GM19025 (cell line): ENCODE measurements around the gene ARSB.
"Not testable (repeated sequence)": the region's sequence is repeated elsewhere in the genome, so short reads cannot be mapped to it uniquely, and the experiment has no call there.

ENCODE experiments used
- ATAC-seq: cut with Tn5 transposase; IDR thresholded peaks from one replicate; pipeline ENCODE4 v1.9.1; 2021; ENCODE audit warnings: mild to moderate bottlenecking, low read depth, moderate library complexity; ENCODE audit not compliant: unreplicated experiment

Gene ARSB

DNA sequence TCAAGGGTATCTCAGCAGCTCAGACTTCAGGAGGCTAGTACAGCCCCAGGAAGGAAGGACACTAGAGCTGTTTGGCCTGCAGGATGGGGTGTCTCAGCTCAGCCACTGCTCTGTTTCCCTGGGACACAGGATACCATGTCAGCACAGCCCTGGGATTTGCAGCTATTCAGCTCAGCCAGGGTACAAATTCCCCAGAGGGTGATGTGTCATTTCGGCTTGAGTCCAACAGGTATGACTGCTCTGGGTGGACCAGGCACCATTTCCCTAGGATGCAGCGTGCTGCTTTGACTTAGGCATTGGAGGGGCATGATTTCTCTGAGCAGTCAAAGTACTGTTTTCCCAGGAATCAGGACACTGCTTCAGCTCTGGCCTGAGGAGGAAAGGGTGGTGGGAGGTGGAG, 130.1 kb downstream of the ARSB start:
- ATAC-seq, result no peak

- ATAC-seq, result not testable (repeated sequence)
These were observed 133.2 kb downstream of the ARSB start for GRCh38 chr5:78851891-78852290.

DNA sequence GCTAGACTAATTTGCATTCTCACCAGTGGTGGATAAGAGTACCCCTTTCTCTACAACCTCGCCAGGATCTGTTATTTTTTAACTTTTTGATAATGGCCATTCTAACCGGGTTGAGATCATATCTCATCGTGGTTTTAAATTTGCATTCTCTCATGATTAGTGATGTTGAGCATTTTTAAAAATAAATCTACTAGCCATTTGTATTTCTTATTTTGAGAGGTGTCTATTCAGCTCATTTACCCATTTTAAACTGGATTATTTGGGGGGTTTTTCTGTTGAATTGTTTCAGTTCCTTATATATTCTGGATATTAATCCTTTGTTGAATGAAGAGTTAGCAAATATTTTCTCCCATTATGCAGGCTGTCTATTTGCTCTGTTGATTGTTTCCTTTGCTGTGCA, 139.6 kb downstream of the ARSB start:
- no peak for ATAC-seq

DNA sequence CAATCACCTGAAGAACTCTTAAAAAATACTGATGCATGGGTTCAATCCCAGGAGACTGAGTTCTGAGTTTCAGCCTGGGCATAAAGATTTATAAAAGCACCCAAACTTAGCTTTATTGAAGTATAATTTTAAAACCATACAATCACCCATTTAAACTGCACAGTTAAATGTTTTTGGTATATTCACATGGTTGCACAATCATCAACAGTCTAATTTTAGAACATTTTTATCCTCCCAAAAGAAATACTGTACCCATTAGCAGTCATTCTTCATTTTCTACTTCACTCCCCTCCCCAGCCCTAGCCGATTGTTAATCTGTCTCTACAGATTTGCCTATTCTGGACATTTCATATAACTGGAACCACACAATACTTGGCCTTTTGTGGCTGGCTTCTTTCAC, 141.7 kb downstream of the ARSB start:
- no peak for ATAC-seq

DNA sequence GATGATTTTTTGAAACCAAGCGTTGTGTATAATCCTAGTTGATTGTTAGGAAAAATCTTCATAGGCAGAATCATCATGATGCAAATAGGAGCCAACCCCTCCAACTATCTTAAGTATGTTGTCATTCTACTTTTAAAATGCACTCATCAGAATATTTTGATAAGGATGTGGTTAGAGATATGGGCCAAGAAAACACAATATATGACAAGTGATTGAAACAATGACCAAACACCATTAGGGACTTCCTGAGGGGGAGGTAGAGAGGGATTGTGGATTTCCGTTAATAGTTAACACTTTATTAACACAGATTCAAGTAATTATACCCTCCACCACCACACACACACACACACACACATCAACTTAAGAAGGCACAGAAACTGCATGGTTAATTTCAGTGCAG, 143.3 kb downstream of the ARSB start:
- ATAC-seq, result no peak

DNA sequence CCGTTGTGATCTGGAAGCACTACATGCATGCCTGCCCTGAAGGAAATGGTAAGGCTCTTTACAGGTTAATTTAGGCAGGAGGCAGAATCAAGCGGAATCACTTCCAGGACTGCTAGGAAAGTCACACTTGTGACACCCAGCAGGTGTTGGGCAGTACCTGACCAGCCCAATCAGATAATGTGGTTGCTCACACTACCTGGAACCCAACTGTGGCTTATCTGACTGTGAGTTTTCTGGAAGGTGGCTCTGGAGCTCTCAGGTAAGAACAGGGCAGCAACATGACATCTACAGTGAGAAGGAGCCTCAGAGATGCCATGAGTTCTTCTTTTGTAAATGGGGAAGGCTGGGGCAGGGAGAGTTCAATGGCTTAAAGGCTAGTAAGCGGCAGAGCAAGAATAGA, 146.4 kb downstream of the ARSB start:
- ATAC-seq, result no peak

DNA sequence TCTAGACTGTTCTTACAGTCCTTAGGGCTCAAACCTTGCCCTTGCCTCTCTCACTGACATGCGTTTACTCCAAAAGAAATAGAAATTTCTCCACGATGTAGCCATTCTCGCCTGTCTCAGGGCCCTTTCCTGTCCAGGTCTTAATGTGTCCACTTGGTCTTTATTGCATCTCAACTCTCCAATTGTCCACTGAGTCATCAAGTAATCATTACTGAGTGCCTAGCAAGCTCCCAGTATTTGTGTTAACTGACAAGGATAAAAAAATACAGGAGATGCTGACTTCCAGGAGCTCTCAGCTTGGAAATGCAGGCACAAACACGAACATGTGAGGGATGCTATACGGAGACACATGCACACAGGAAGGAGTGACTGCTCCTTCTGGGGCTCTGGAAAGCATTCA, 147.3 kb downstream of the ARSB start:
- ATAC-seq, result no peak

- no peak for ATAC-seq
These were observed 149.9 kb downstream of the ARSB start for GRCh38 chr5:78835176-78835575.

DNA sequence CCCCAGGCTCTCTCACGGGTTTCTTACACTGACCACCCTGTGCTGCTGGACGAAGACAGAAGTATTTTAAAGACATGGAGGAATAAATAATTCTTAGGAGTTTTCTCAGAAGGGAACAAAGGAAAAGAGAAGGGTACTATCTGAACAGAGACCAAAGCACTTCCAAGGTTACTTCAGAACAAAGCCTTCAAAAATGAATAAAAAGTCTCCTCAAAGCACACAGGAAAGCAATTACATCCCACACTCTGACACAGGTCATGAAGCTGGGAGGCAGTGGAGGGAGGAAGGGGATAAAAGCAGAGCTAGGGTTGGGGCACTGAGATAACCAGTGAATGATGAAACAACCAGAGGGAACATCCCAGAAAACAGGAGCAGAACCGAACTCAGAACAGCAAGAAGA, 151.8 kb downstream of the ARSB start:
- no peak for ATAC-seq

- no peak for ATAC-seq
These were observed 154.5 kb downstream of the ARSB start for GRCh38 chr5:78830528-78831046.

DNA sequence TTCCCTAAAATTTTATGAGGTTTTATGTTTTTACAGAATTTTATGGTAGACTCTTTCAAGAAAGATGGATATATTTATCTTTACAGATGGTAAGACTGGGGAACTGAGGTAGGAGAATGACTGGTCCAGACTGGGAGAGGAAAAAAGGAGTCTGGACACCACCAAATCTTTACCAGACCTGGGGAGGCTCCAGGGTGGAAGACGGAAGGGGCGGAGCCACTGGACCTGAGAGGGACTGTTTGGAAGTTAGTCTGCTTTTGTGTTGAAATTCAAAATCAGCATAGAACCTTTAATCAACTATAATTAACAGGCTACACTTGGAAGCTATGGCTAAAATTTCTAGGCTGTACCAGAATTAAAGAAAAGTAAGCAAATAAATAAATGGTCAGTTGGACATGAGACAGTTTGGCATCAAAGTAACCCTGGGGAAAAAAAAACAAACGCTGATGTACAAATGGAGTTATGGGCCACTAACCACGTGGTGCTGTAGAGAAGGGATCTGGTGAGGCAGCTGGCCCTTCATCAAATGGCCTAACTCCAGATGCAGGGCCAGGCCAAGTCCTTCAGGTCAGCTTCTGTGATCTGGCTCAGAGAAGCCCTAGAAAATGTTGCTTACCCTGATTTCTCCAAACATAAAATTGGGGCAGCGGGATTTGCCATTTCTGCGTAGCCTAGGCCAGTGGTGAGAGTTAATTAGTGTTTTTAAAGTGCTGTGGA, 155.1 kb downstream of the ARSB start:
- ATAC-seq, result no peak

GRCh38 chr5:78827725-78828124, 157.4 kb downstream of the ARSB start:
- no peak for ATAC-seq

DNA sequence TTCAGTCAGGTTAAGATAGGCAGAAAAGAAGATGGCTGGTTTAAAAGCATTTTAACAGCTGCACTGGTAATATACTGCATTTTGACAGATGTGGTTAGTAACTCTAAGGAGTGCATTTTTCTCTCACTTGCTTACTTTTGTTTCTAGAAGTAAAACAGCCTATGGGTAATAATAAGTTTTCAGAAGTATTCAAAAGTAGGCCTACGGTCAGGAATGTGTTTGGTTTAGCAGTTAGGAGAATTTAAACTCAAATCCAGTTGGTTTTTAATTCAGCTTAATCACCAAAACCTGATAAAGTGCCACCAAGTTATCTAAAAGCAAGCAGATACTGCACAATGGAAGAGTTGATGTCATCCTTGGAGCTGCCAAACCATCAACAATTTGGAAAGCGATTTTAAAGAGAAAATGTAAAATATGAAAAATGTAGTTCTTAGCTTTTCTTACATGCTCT, 160.3 kb downstream of the ARSB start:
- no peak for ATAC-seq

DNA sequence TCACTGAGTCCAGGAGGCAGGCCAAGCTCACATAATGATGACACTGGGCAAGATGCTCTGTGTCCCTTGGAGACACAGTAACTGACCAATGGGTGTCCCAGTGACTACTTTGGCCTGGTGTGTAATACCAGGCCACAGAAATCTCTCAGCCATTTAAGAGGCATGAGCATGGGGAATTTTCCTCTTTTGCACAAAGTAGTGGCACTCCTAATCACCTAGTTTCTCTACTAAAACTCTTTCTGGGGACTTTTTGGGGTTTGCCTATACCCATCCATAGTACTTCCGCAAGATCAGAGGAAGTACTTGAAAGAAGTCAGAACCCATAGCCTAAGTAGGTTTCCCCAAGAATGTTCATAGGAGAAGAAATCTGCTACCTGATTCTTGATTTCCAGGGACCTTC, 161.9 kb downstream of the ARSB start:
- no peak for ATAC-seq

DNA sequence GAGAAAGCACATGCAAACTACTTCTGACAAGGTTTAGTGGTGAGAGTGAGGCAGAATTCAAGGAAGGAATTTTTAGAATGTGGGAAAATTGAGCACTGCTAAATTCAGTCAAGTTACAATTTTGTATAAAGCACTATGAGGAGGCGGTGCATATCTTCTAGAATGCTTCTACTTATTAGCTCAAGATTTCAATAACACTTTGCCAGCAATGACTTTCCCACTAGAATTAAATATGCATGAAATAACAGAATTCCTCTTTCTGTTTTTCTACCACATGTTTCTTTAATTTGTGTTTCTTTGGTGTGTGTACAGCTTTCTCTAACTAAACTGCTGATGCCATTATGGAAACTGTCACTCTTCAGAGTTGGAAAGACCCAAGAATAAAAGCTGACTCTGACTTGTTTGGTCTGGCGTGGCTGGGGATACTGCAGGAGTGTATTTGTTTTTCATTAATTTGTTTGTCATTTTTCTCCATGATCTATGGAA, 163.5 kb downstream of the ARSB start:
- no peak for ATAC-seq

GRCh38 chr5:78819707-78820106, 165.4 kb downstream of the ARSB start:
- no peak for ATAC-seq

DNA sequence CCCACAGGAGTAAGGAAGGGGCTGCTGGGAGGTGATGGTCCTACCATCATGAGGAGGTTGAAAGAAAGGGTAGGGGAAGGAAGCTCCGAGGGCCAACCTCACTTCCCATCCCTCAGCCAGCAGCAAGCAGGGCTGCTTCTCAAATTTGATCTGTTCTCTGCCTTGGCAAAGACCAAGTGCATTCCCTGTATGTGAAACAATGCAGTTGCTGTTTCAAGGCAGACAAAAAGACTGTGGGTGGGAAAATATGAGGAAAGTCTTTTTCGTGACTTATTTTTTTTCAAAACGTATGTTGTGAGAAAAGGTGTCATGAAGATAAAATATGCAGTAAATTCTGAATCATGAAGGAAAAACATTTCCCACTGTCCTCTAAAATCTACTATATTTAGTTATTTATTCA, 165.9 kb downstream of the ARSB start:
- ATAC-seq, result no peak

DNA sequence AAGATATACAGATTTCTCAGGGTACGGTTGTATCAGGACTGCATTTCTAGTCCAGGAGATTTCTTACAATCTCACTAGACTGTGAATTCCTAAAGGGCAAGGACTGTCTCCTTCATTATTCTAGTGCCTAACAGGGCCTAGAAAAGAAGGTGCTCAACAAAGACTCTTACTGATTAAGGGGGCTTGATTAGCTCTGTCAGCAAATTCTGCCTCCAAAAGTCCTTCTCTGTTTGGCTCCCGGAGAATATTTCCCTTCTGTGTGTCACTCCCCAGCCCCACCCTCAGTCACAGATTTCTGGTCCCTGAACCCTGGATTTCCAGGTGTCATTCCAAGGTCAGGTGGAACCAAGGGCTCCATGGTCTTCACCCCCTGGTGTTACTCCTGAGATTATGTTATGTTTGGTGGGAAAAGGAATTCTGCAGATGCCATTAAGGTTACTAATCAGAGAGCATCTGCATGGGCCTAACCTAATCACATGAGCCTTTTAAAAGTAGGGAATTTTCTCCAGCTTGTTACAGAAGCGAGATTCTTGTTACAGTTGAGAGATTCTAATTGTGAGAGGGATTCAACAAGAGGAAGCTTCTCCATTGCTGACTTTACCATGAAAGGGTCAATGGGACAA, 168.9 kb downstream of the ARSB start:
- ATAC-seq, result no peak

GRCh38 chr5:78813906-78814530, 171.1 kb downstream of the ARSB start:
- ATAC-seq, result no peak

GRCh38 chr5:78813286-78813685, 171.8 kb downstream of the ARSB start:
- ATAC-seq, result no peak

- ATAC-seq, result no peak
These were observed 173.2 kb downstream of the ARSB start for GRCh38 chr5:78811866-78812265.
